Tracheal epithelial cell (primary cell): ENCODE measurements around the gene KRTAP4-16. TPM values are rescaled to one million over a fixed set of nuclear protein-coding genes. Genes with fewer than 3 reads are reported as not detected.

Experiments used
- total RNA-seq: library from RNA; depleted of rRNA; stranded (reverse); fragments of >200 nt; gene quantifications from 2 replicates; pipeline ENCODE4 v1.2.1, GENCODE V29; 2014

The KRTAP4-16 gene
- total RNA-seq, result not detected in 2 replicates

GRCh38 chr17:41101586-41102259, at the start of gene KRTAP4-16:
Gene KRTAP4-16 (minus strand): TSS chr17:41102209. CDS start chr17:41102209, 0 bp downstream.

GRCh38 chr17:41149652-41149985, 47.6 kb upstream of the KRTAP4-16 start, which contains the start of gene KRTAP4-5:
Gene KRTAP4-5 (minus strand): TSS chr17:41149825. CDS start chr17:41149767, 58 bp downstream.

GRCh38 chr17:41140360-41141131, 38.5 kb upstream of the KRTAP4-16 start, which contains the start of gene KRTAP4-6:
Gene KRTAP4-6 (minus strand): TSS chr17:41140544. CDS start chr17:41140487, 57 bp downstream.

GRCh38 chr17:41123991-41124371, 22.0 kb upstream of the KRTAP4-16 start, which contains the start of gene KRTAP4-12:
Gene KRTAP4-12 (minus strand): TSS chr17:41124182. CDS start chr17:41124122, 60 bp downstream.

GRCh38 chr17:41117846-41118386, 15.9 kb upstream of the KRTAP4-16 start, which contains the start of gene KRTAP4-11:
Gene KRTAP4-11 (minus strand): TSS chr17:41118373. CDS start chr17:41118315, 58 bp downstream.

GRCh38 chr17:41105347-41105746, 3.3 kb upstream of the KRTAP4-16 start, which contains the start of gene KRTAP4-9:
Gene KRTAP4-9 (plus strand): TSS chr17:41105389. CDS start chr17:41105389, 0 bp downstream.

GRCh38 chr17:41098042-41098441, 4.0 kb downstream of the KRTAP4-16 start, which contains the start of gene KRTAP4-8:
Gene KRTAP4-8 (minus strand): TSS chr17:41098142. CDS start chr17:41098084, 58 bp downstream.

GRCh38 chr17:41084100-41084856, 17.7 kb downstream of the KRTAP4-16 start, which contains the start of gene KRTAP4-7:
Gene KRTAP4-7 (plus strand): TSS chr17:41084150. CDS start chr17:41084207, 57 bp downstream.

GRCh38 chr17:41065829-41066624, 36.0 kb downstream of the KRTAP4-16 start, which contains the start of gene KRTAP2-4:
Gene KRTAP2-4 (minus strand): TSS chr17:41065879. CDS start chr17:41065845, 34 bp downstream.

GRCh38 chr17:41060052-41060604, 41.9 kb downstream of the KRTAP4-16 start, which contains the start of gene KRTAP2-3:
Gene KRTAP2-3 (minus strand): TSS chr17:41060114. CDS start chr17:41060050, 64 bp downstream.

GRCh38 chr17:41055130-41055529, 46.9 kb downstream of the KRTAP4-16 start, which contains the start of gene KRTAP2-2:
Gene KRTAP2-2 (minus strand): TSS chr17:41055230. CDS start chr17:41055211, 19 bp downstream.

Other genes with a start within 250 kb of the KRTAP4-16 start
- not detected in 2 replicates for gene KRT12, start 235.0 kb downstream of the KRTAP4-16 start, total RNA-seq
- not detected in 2 replicates for gene KRT20, start 217.0 kb downstream of the KRTAP4-16 start, total RNA-seq
- gene KRT23, start 164.6 kb downstream of the KRTAP4-16 start, total RNA-seq, result 7.2 and 148 TPM in 2 replicates
- gene KRT39, start 135.3 kb downstream of the KRTAP4-16 start, total RNA-seq, result not detected in 2 replicates
- gene KRT40, start 117.9 kb downstream of the KRTAP4-16 start, total RNA-seq, result not detected in 2 replicates
- gene KRTAP3-3, start 108.0 kb downstream of the KRTAP4-16 start, total RNA-seq, result not detected in 2 replicates
- not detected in 2 replicates for gene KRTAP3-2, start 102.3 kb downstream of the KRTAP4-16 start, total RNA-seq
- not detected in 2 replicates for gene KRTAP3-1, start 93.1 kb downstream of the KRTAP4-16 start, total RNA-seq
- gene KRTAP1-5, start 75.0 kb downstream of the KRTAP4-16 start, total RNA-seq, result 0.24 TPM in 1 of 2 replicates, not detected in the other
- gene KRTAP1-4, start 72.0 kb downstream of the KRTAP4-16 start, total RNA-seq, result not detected in 2 replicates
- gene KRTAP1-3, start 67.3 kb downstream of the KRTAP4-16 start, total RNA-seq, result not detected in 2 replicates
- 0.24 TPM in 1 of 2 replicates, not detected in the other for gene KRTAP1-1, start 60.8 kb downstream of the KRTAP4-16 start, total RNA-seq
- not detected in 2 replicates for gene KRTAP2-1, start 54.9 kb downstream of the KRTAP4-16 start, total RNA-seq
- gene KRTAP2-2, start 47.0 kb downstream of the KRTAP4-16 start, total RNA-seq, result not detected in 2 replicates
- 2.9 TPM in 1 of 2 replicates, not detected in the other for gene KRTAP2-3, start 42.1 kb downstream of the KRTAP4-16 start, total RNA-seq
- gene KRTAP2-4, start 36.3 kb downstream of the KRTAP4-16 start, total RNA-seq, result not detected in 2 replicates
- gene KRTAP4-7, start 18.1 kb downstream of the KRTAP4-16 start, total RNA-seq, result not detected in 2 replicates
- gene KRTAP4-8, start 4.1 kb downstream of the KRTAP4-16 start, total RNA-seq, result not detected in 2 replicates
- gene KRTAP4-9, start 3.2 kb upstream of the KRTAP4-16 start, total RNA-seq, result not detected in 2 replicates
- not detected in 2 replicates for gene KRTAP4-11, start 16.2 kb upstream of the KRTAP4-16 start, total RNA-seq
- not detected in 2 replicates for gene KRTAP4-12, start 22.0 kb upstream of the KRTAP4-16 start, total RNA-seq
- not detected in 2 replicates for gene KRTAP4-6, start 38.3 kb upstream of the KRTAP4-16 start, total RNA-seq
- not detected in 2 replicates for gene KRTAP4-5, start 47.6 kb upstream of the KRTAP4-16 start, total RNA-seq
- gene KRTAP4-4, start 58.5 kb upstream of the KRTAP4-16 start, total RNA-seq, result not detected in 2 replicates
- gene KRTAP4-3, start 66.0 kb upstream of the KRTAP4-16 start, total RNA-seq, result not detected in 2 replicates
- gene KRTAP4-2, start 76.0 kb upstream of the KRTAP4-16 start, total RNA-seq, result not detected in 2 replicates
- gene KRTAP4-1, start 82.7 kb upstream of the KRTAP4-16 start, total RNA-seq, result not detected in 2 replicates
- not detected in 2 replicates for gene KRTAP9-1, start 87.7 kb upstream of the KRTAP4-16 start, total RNA-seq
- gene KRTAP9-2, start 124.4 kb upstream of the KRTAP4-16 start, total RNA-seq, result not detected in 2 replicates
- gene KRTAP9-3, start 130.2 kb upstream of the KRTAP4-16 start, total RNA-seq, result not detected in 2 replicates
- gene KRTAP9-8, start 135.8 kb upstream of the KRTAP4-16 start, total RNA-seq, result not detected in 2 replicates
- gene KRTAP9-4, start 147.5 kb upstream of the KRTAP4-16 start, total RNA-seq, result not detected in 2 replicates
- gene KRTAP9-9, start 153.2 kb upstream of the KRTAP4-16 start, total RNA-seq, result not detected in 2 replicates
- not detected in 2 replicates for gene KRTAP9-6, start 163.2 kb upstream of the KRTAP4-16 start, total RNA-seq
- gene KRTAP9-7, start 173.5 kb upstream of the KRTAP4-16 start, total RNA-seq, result not detected in 2 replicates
- gene KRTAP29-1, start 200.6 kb upstream of the KRTAP4-16 start, total RNA-seq, result not detected in 2 replicates
- not detected in 2 replicates for gene KRTAP16-1, start 207.1 kb upstream of the KRTAP4-16 start, total RNA-seq
- gene KRTAP17-1, start 213.5 kb upstream of the KRTAP4-16 start, total RNA-seq, result 0.24 TPM in 1 of 2 replicates, not detected in the other
- under 0.01 TPM in 1 of 2 replicates, not detected in the other for gene KRT33A, start 248.6 kb upstream of the KRTAP4-16 start, total RNA-seq